GM12865 (cell line): ENCODE data around the gene POLE.

Source experiments
- DNase-seq: peaks from one replicate; pipeline ENCODE4 v3.0.0; 2010; ENCODE audit warnings: low read depth
- H3K4me3 ChIP-seq: 2 replicates; pipeline ENCODE4 v1.5.1; 2011; ENCODE audit warnings: mild to moderate bottlenecking, low read depth, low read length, control low read depth
- TF ChIP-seq, protein P1 (sequence below): IDR thresholded peaks from 2 replicates; pipeline ENCODE4 v1.5.1; 2011; ENCODE audit warnings: low read length, control low read depth, low read depth, inconsistent platforms; ENCODE audit not compliant: insufficient read depth; ENCODE audit errors: missing control alignments

The POLE gene

DNA sequence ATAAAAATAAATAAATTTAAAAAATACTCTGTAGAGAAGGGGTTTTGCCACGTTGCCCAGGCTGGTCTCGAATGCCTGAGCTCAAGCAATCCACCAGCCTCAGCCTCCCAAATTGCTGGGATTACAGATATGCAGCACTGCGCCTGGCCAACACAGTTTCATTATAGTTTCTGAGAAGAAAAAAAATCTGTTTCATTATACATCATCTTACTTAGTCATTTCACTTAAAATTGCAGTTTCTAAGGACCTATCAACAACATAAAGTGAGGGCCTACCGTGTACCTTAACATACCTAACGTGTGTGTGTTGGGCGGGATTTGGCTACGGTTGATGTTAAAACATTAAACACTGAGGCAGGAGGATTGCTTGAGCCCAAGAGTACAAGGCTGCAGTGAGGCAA, 40.3 kb downstream of the POLE start:
- TF ChIP-seq, protein P1, sequence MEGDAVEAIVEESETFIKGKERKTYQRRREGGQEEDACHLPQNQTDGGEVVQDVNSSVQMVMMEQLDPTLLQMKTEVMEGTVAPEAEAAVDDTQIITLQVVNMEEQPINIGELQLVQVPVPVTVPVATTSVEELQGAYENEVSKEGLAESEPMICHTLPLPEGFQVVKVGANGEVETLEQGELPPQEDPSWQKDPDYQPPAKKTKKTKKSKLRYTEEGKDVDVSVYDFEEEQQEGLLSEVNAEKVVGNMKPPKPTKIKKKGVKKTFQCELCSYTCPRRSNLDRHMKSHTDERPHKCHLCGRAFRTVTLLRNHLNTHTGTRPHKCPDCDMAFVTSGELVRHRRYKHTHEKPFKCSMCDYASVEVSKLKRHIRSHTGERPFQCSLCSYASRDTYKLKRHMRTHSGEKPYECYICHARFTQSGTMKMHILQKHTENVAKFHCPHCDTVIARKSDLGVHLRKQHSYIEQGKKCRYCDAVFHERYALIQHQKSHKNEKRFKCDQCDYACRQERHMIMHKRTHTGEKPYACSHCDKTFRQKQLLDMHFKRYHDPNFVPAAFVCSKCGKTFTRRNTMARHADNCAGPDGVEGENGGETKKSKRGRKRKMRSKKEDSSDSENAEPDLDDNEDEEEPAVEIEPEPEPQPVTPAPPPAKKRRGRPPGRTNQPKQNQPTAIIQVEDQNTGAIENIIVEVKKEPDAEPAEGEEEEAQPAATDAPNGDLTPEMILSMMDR, result no peak
- DNase-seq, result no peak
- no peak overlapping the region for H3K4me3 ChIP-seq

DNA sequence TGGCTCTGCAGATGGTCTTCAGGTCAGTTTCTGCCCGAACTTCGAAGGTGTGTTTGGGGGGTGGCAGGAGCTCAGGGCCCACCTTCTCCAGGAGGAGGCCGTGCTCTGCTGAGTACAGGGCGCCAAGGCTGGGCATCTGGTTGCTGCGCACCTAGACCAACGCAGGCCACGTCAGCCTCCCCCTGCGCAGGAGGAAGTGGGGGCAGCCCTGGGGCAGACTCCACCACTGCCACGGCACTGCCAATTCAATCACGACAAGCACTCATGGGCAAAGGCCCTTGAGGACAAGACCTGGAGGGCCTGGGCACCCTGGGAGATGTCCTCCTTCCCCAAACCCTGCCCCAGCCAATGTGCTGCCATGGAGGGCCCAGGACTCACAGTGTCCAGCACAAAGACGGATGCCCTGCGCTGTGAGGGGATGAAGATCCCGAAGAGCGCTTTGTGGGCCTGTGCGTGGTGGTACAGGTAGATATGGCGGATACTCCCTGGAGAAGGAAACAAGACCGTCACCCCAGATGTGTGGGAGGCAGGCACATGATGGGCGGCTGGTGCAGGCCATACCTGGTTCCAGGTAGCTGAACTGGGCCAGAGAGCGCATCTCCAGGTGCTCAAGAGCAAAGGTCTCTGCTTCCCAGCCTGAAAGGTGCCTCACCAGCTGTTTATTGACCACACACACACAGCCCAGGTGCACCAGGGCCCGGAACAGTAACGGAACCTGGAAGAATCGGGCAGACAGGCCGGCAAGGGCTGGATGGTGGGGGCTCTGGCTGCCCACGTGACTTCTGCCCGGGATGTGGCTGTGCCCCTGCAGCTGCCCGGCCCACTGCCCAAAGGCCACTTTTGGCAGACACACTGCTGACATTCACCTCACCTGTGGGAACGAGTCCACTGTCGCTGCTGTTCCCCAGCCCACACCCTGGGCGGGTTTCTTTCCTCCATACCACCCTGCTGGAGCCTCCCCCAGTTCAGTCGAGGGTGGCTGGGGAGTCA, 44.0 kb downstream of the POLE start:
- TF ChIP-seq, protein P1, result no peak
- DNase-seq, result no peak
- H3K4me3 ChIP-seq, result no peak overlapping the region

DNA sequence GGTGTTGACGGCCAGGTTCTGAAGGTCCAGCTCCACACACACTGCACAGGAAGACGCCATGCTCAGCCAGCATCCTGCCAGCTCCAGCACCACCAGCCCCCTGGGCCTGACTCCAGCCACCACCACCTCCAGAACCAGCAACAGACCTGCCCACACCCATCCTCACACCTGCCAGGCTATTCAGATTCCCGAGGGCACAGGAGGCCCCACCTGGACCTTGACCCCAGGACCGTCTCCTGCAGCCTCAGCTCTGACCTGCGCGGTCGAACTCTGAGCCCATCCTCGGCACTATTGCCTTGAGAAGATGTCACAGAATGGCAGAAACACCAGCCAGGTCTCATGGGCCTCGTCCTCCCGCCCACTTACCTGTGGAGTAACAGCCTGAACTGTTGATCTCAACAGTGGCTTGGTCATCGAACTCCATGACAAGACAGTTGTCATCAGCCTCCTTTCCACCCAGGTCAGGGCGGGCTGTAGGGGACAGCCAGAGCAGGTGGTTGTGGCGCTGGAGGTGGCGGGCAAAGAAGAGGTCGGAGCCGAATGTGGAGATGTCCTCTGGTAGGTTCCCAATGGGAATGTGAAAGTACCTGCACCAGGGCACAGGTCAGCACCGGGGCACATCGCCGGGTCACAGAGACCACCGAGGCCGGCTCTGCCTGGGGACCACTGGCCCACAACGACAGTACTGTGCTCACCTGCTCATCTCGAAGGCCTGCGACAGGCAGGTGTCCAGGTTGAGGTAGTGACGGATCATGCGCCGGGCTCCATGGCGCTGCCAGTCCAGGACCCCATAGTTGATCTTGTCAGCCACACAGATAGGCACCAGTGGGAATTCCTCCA, 45.1 kb downstream of the POLE start:
- no peak overlapping the region for H3K4me3 ChIP-seq
- no peak for DNase-seq
- TF ChIP-seq, protein P1, result no peak

DNA sequence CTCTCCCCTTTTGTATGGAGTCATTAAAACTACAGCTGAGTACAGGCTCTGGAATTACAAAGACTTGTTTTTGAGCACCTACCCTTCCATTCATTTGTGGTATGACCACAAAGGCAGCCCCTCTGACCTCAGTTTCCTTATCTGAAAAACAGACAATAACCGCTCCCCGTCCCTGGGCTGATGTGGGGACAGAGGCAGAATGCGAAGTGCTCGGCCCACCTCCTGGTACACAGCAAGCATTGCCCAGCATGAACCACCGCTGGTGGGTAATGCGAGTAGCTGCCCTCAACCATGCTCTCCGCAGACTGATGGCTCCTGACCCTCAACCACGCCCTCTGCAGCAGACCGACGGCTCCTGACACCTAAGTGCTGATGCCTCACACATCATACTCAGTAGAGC, 46.2 kb downstream of the POLE start:
- DNase-seq, result no peak
- no peak overlapping the region for H3K4me3 ChIP-seq
- TF ChIP-seq, protein P1, result no peak

DNA sequence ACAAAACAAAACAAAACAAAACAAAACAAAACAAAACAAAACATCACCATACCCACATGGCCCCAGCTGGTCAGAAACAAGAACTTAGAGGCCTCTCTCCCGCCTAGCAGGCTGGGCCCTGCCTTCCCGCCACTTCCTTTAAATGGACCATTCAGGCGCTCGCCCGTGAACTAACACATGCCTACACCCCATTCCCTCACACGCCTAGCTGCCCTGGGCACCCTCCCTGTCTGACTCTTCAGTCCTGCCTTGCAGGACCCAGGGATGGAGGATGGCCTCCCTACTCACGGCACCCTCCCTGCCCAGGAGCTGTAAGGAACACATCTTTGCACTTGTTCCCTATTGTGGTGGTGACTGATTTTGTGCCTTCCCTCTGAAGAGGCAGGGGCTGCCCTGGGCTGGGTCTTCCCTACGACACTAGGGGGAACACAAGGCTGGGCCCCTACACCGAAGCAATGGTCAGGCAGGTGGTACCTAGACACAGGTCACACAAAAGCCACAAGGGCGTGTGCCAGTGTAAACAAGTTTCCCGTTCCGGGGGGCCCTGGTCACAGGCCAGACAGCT, 47.1 kb downstream of the POLE start:
- TF ChIP-seq, protein P1, result no peak
- H3K4me3 ChIP-seq, result no peak overlapping the region
- no peak for DNase-seq

DNA sequence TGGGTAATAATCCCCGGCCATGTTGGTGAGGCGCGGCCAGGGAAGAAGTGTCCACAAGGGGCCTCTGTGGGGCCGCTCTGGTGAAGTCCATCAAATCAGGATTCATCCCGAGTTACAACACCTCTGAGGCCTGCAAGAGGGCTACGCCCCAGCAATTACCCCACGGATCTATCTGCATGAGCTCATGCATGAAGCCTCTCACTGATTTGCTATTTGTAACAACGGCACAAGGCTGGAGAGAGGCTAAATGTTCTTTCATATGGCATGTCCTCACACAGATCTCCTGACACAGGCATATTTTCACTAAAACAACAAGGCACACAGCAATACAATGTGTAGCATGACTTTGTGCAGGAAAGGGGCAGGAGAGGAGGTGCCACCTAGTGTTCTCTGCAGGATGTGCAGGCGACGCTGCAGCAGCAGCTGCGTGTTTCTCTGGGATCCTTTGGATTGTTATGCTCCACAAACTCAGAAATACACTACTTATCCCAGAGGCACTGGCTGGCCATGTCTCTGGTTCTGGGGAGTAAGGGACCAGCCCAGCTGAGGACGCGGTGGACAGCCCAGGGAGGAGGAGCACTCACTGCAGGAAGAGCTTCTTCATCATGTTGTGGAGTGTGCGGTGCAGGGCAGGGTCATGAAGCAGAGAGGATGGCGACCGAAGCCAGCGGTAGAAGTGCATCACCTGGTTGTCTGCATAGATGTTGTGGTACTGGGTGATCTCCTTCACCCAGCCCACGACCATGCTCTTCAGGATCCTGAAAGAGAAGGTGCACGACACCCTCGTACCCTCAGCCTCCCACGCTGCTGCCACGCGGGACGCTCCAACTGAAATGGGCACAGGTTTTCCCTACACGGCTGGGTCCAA, 48.4 kb downstream of the POLE start:
- DNase-seq, result no peak
- TF ChIP-seq, protein P1, result peak; percentile 68
- H3K4me3 ChIP-seq, result no peak overlapping the region
